Fibroblast of lung (primary cell): ENCODE measurements around the gene BCL2. TPM values are rescaled to one million over a fixed set of nuclear protein-coding genes. Genes with fewer than 3 reads are reported as not detected.

ENCODE experiments used
- DNase-seq, 2 donors: peaks; one replicate each; pipeline versions ENCODE4 v3.0.0 to v3.0.0-alpha.2; 2010; ENCODE audit warnings: low read depth in 2 of 2
- H2AFZ ChIP-seq: 2 replicates; pipeline ENCODE4 v1.5.1; 2012; ENCODE audit warnings: low read length, control low read depth, inconsistent platforms
- H3K27ac ChIP-seq: 2 replicates; pipeline ENCODE4 v1.5.1; 2011; ENCODE audit warnings: low read length, control low read depth; ENCODE audit not compliant: insufficient read depth
- H3K27me3 ChIP-seq: 2 replicates; pipeline ENCODE4 v1.5.1; 2011; ENCODE audit warnings: mild to moderate bottlenecking, low read length; ENCODE audit not compliant: control insufficient read depth, insufficient read depth
- H3K36me3 ChIP-seq: 2 replicates; pipeline ENCODE4 v1.5.1; 2011; ENCODE audit warnings: low read length; ENCODE audit not compliant: control insufficient read depth, insufficient read depth
- H3K4me1 ChIP-seq: 2 replicates; pipeline ENCODE4 v1.5.1; 2011; ENCODE audit warnings: low read length; ENCODE audit not compliant: control insufficient read depth, insufficient read depth; ENCODE audit errors: extremely low read depth
- H3K4me2 ChIP-seq: 2 replicates; pipeline ENCODE4 v1.5.1; 2011; ENCODE audit warnings: low read length, control low read depth; ENCODE audit not compliant: insufficient read depth; ENCODE audit errors: extremely low read depth
- H3K4me3 ChIP-seq, 4 experiments: fragments of 200-600 bp in 1 of 4; sonication (generic) in 1 of 4; replicated peaks in 1 of 4; 2 replicates each; pipeline ENCODE4 v1.5.1; 2011 to 2016; ENCODE audit warnings: low read length in 4 of 4, low read depth in 3 of 4, mild to moderate bottlenecking in 3 of 4, control low read depth in 2 of 4, inconsistent platforms in 1 of 4, mixed read lengths in 1 of 4; ENCODE audit not compliant: insufficient read depth in 1 of 4; ENCODE audit errors: control extremely low read depth in 1 of 4
- H3K79me2 ChIP-seq: 2 replicates; pipeline ENCODE4 v1.5.1; 2012; ENCODE audit warnings: mild to moderate bottlenecking, low read length, inconsistent platforms; ENCODE audit not compliant: control insufficient read depth, insufficient read depth
- H3K9ac ChIP-seq: 2 replicates; pipeline ENCODE4 v1.5.1; 2011; ENCODE audit warnings: mild to moderate bottlenecking, low read length, control low read depth; ENCODE audit not compliant: insufficient read depth
- H3K9me3 ChIP-seq: 2 replicates; pipeline ENCODE4 v1.5.1; 2012; ENCODE audit warnings: low read depth, low read length; ENCODE audit not compliant: control insufficient read depth, insufficient read depth
- H4K20me1 ChIP-seq: 2 replicates; pipeline ENCODE4 v1.5.1; 2011; ENCODE audit warnings: low read length; ENCODE audit not compliant: control insufficient read depth, insufficient read depth; ENCODE audit errors: extremely low read depth
- EZH2 ChIP-seq: IDR thresholded peaks from 2 replicates; pipeline ENCODE4 v1.5.1; 2012; ENCODE audit warnings: low read length, control low read depth, mild to moderate bottlenecking; ENCODE audit errors: missing control alignments
- polyA plus RNA-seq, 2 donors: library from polyadenylated mRNA; depleted of rRNA in 1 of 2; stranded (reverse) in 1 of 2; unstranded in 1 of 2; fragments of >200 nt; gene quantifications; 2 replicates each; pipeline ENCODE4 v1.2.1, GENCODE V29; 2011 to 2012; ENCODE audit warnings: missing spikeins in 1 of 2
- total RNA-seq: library from RNA; depleted of rRNA; stranded (reverse); fragments of >200 nt; gene quantifications from 2 replicates; pipeline ENCODE4 v1.2.1, GENCODE V29; 2014
- TF ChIP-seq, protein P1 (sequence below), 2 donors: IDR thresholded peaks in 1 of 2; conservative IDR thresholded peaks in 1 of 2; 1 replicate in 1 of 2; 2 replicates in 1 of 2; pipeline ENCODE4 v1.5.1; 2011 to 2012; ENCODE audit warnings: low read length in 2 of 2, control low read depth in 1 of 2, inconsistent platforms in 1 of 2, low read depth in 1 of 2, mild to moderate bottlenecking in 1 of 2

BCL2 gene
- total and polyA plus RNA-seq, 2 donors (not counting 1 experiment from before 2014, with no cell fraction given): 1.5 to 3.6 TPM

DNA sequence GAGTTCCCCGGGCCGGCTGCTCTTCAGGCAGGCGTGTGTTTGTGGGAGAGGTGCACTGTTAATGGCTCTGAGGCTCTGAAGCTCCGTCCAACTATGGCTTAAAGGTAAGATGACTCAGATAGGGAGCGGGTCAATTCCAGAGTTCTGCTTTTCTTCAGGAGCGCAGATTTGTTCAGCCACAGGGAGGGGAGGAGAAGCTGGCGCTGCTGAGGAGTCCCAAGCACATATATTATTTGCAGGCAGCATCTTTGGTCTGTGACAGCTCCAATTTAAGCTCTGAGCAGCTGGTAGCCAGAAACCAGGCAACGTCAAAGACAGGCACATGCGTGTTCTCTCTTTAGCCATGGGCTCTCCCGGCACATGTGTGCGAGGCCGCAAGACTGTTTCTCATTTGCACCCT is 229.2 kb downstream of the BCL2 start:
- no peak overlapping the region for H3K9ac ChIP-seq
- DNase-seq: no peak
- H3K4me2 ChIP-seq: no peak overlapping the region
- H3K79me2 ChIP-seq: no peaks in the 10 kb centered on the region
- no peak overlapping the region for H2AFZ ChIP-seq
- H3K27ac ChIP-seq: no peak overlapping the region
- H3K9me3 ChIP-seq: no peaks in the 10 kb centered on the region
- H3K36me3 ChIP-seq: no peaks in the 10 kb centered on the region
- no peaks in the 10 kb centered on the region for H3K4me1 ChIP-seq
- H3K4me3 ChIP-seq: no peak overlapping the region
- peaks cover 3% of the 10 kb centered on the region for H3K27me3 ChIP-seq
- no peak for TF ChIP-seq EZH2
- TF ChIP-seq, protein P1, sequence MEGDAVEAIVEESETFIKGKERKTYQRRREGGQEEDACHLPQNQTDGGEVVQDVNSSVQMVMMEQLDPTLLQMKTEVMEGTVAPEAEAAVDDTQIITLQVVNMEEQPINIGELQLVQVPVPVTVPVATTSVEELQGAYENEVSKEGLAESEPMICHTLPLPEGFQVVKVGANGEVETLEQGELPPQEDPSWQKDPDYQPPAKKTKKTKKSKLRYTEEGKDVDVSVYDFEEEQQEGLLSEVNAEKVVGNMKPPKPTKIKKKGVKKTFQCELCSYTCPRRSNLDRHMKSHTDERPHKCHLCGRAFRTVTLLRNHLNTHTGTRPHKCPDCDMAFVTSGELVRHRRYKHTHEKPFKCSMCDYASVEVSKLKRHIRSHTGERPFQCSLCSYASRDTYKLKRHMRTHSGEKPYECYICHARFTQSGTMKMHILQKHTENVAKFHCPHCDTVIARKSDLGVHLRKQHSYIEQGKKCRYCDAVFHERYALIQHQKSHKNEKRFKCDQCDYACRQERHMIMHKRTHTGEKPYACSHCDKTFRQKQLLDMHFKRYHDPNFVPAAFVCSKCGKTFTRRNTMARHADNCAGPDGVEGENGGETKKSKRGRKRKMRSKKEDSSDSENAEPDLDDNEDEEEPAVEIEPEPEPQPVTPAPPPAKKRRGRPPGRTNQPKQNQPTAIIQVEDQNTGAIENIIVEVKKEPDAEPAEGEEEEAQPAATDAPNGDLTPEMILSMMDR (conservative IDR thresholded peaks at IDR 0.05 in 1 of 2, IDR thresholded peaks at IDR 0.05 in 1 of 2; ENCODE audit: low read depth in 1 of 2, low read length in 2 of 2): no peak
- H4K20me1 ChIP-seq: no peaks in the 10 kb centered on the region

DNA sequence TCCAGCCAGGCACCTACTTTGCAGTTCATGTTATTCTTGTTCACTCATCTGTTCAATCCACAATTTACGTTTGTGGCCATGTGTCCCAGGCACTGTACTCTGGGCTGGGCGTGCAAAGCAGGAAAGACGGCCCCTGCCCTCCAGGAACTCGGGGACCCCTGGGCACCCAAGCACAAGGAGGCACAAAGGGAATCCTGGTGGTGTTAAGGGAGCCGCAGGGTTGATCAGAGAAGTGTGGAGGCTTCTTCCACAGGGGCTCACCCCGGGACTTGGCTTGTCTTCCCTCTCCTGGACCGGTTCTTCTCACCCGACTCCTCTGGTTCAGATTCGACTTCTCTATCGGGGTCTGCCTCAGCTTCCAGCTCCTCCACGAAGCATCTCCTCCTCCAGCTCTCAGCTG is 230.5 kb downstream of the BCL2 start:
- Histone ChIP-seq H3K79me2 (no peaks in the 10 kb centered on the region), H3K4me1 (no peaks in the 10 kb centered on the region), H3K27me3 (no peaks in the 10 kb centered on the region), H4K20me1 (no peaks in the 10 kb centered on the region), H3K9me3 (no peaks in the 10 kb centered on the region), H3K4me2 (no peak overlapping the region), H2AFZ (no peak overlapping the region), H3K36me3 (no peaks in the 10 kb centered on the region), H3K4me3 (no peak overlapping the region), H3K9ac (no peak overlapping the region), H3K27ac (no peak overlapping the region)
- DNase-seq: no peak
- TF ChIP-seq, protein P1 (conservative IDR thresholded peaks at IDR 0.05 in 1 of 2, IDR thresholded peaks at IDR 0.05 in 1 of 2; ENCODE audit: low read depth in 1 of 2, low read length in 2 of 2): no peak
- TF ChIP-seq EZH2: no peak

DNA sequence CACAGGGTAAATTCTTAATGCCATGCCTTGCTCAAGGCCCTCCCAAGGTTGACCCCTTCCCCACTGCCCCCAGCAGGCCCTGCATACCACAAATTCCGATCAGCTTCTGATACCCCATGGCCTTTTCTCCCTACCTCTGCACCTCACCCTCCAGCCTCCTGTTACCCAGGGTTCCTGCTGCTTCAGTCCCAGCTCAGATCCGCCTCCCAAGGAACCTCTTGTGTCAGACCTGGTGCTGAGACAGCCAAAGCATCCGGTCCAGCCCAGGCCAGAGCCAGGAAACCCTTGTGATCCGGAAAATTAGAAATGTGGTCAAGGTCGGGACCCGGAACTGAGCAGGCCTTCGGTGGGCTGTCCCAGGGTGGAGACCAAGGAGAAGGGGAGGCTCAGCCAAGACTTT is 231.3 kb downstream of the BCL2 start:
- no peak overlapping the region for H3K4me3 ChIP-seq
- H4K20me1 ChIP-seq: no peaks in the 10 kb centered on the region
- no peaks in the 10 kb centered on the region for H3K79me2 ChIP-seq
- H3K27ac ChIP-seq: no peak overlapping the region
- no peaks in the 10 kb centered on the region for H3K4me1 ChIP-seq
- TF ChIP-seq, protein P1 (conservative IDR thresholded peaks at IDR 0.05 in 1 of 2, IDR thresholded peaks at IDR 0.05 in 1 of 2; ENCODE audit: low read depth in 1 of 2, low read length in 2 of 2): no peak
- TF ChIP-seq EZH2: no peak
- no peaks in the 10 kb centered on the region for H3K9me3 ChIP-seq
- H3K36me3 ChIP-seq: no peaks in the 10 kb centered on the region
- no peak overlapping the region for H3K9ac ChIP-seq
- H2AFZ ChIP-seq: no peak overlapping the region
- no peak overlapping the region for H3K4me2 ChIP-seq
- no peak for DNase-seq
- H3K27me3 ChIP-seq: no peaks in the 10 kb centered on the region
